ENCODE data around the gene NBDY.
"Not testable (repeated sequence)": the region's sequence is repeated elsewhere in the genome, so short reads cannot be mapped to it uniquely, and the experiment has no call there.

Gene NBDY, protein sequence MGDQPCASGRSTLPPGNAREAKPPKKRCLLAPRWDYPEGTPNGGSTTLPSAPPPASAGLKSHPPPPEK

DNA sequence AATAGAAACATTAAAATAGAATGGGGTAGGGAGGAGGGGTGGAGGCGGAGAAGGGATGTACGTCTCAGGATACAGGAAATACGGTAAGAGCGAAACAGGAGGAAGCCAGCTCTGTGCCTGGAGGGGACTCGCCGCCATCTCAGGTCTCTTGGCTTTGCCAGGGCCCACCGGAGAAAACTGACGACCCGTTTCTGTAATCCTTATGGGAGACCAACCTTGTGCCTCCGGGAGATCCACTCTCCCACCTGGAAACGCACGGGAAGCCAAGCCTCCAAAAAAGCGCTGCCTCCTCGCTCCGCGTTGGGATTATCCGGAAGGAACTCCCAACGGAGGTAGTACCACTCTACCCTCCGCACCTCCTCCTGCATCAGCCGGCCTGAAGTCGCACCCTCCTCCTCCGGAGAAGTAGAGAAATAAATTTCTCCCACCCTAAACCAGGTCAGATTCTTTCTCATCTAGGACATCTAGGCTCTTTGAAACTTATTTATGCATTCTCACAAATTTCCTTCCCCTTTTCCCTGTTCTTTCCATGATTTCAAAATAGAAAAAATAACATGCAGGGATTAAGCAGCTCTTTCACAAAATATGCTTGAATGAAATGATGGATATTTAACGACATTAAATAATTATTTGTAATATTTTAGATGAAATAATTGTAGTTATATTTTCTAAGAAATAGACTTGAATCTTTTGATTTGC is at the start of gene NBDY:
TSS of gene NBDY (plus strand) at position 92 of the 699 bp plus-strand sequence. CDS start at position 203, 111 bp downstream.
- DNase-seq (ENCODE audit: low spot score), result peak; percentile 44

DNA sequence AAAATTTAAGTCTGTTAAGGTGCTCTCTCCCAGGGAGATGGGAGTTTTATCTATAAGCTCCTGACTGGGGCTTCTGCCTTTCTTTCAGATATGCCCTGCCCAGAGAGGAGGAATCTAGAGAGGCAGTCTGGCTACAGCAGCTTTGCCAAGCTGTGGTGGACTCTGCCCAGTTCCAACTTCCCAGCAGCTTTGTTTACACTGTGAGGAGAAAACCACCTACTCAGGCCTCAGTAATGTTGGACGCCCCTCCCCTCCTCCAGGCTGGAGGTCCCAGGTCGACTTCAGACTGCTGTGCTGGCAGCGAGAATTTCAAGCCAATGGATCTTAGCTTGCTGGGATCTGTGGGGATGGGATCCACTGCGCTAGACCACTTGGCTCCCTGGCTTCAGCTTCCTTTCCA is 24.5 kb upstream of the NBDY start:
- not testable (repeated sequence) for DNase-seq (ENCODE audit: low spot score)

DNA sequence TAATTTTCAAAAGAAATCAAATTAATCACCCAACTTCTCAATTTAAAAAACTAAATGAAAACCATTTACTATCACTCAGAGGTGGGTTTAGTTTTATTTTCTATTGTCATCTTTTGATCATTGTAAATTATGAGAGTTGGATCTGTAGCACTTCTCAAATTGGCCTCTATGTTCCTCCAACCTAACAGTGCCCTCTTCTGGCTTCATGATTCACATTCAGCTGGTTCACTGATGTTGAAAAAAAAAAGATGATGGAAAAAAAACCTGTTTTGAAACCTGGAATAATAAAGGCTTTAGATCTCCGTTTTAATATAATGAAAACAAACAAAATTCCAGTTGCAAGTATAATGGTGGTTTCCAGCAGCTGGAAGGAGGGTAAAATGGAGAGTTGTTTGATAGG is 2.4 kb upstream of the NBDY start:
- DNase-seq (ENCODE audit: low spot score), result peak; percentile 41

DNA sequence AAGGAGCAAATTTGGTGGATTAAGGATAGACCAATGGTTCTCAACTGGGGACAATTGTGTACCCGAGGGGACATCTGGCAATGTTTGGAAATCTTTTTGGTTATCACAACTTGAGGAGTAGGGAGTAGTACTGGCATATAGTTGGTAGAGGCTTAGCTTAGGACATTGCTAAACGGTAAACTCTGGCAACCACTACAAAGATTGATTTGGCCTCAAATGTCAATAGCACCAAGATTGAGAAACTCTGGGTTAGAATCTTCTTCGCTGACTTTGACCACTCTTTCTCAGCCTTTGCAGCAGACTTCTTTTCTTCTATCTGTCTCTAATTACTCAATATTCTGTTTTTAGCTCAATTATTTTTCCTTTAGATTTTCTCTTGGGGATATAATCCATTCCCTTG is 1.5 kb upstream of the NBDY start:
- no peak for DNase-seq (ENCODE audit: low spot score)

DNA sequence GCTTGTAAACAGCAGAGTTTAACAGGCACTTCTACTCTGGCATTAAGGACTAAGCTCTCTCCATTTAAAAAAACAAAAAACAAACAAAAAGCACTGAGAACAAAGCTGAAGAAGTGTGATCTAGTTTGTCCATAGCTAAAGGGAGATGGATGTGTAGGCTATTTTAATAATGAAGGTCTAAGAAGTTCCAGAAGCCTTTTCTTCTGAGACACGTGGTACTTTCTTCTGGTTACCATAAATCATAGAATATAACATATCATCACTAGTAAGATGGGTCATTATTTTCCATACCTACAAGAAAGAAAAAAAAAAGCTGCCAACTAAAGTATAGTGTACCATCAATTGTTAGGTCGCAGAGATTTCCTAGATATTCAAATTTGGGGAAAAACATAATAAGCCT is 722 bp upstream of the NBDY start:
- no peak for DNase-seq (ENCODE audit: low spot score)

DNA sequence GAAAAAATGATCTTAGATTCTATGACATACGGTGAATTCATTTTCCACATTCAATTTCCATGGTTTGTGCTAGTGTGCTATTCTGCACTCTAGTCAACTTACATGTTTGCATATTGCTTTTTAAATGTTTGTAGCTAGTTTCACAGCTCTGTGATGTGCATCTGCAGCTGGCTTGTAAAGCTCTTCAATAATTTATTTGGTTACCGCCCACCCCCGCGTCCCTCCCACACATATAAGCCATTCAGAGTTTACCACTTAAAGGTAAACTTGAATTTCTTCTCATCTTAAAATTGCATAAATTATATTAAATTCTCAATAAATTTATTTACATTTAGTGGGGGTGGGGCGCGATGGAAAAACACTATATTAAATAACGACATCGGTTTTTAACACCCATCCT is 291 bp upstream of the NBDY start:
- DNase-seq (ENCODE audit: low spot score), result no peak

DNA sequence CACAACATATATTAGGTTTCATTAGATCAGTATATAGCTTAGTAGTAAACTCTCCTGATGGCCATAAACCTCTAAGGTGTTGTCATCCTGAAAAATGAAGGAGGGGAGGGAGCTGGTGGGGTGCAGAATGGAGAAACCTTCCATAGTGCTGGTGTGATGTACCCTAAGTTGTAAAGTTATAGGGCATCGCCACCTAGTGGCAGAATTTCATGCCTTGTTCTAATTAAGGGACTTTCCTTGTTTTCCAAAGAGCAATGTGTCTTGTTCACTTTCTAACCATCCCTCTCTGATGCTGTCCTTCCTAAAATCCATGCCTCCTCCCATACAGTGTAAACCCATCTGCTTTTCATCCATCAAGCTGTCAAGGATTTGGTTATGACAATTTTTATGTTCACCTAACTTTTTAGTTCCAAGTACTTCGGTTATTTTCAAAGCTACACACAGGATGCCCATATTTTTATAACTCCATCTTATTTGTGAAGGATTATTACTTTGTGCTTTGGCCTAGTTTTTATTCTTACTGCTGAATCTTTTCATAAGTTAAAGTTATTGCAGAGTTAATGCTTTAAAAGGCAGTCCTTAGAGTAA is 4.5 kb downstream of the NBDY start:
- DNase-seq (ENCODE audit: low spot score), result no peak

DNA sequence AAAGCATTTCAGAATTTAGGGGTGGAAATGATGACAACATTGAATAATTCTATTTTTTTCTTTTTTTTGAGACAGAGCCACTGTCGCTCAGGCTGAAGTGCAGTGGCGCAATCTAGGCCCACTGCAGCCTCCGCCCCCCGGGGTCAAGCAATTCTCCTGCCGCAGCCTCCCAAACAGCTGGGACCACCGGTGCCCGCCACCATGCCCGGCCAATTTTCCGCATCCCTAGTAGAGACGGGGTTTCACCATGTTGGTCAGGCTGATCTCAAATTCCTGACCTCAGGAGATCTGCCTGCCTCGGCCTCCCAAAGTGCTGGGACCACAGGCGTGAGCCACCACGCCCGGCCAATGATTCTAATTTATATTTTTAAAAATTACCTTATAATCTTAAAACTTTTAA is 7.2 kb downstream of the NBDY start:
- DNase-seq (ENCODE audit: low spot score), result no peak

DNA sequence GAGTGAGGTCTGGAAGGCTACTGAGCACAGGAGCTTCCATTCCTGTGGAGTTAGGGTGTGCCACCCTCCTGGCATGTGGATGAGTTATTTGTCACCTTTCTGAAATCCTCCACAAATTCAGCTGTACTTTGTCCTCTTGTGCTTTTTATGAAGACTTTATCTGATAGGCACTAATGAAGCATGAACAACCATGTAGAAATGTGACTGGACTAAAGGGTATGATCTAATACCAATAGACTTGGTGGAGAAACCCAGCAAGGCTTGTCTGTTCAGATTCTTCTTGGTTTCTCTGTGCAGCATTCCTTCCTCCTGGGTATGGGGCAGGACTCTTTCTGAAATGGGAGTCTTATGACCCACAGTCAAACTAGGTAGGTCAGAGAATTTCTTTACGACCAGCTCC is 9.6 kb downstream of the NBDY start:
- peak; percentile 34 for DNase-seq (ENCODE audit: low spot score)

DNA sequence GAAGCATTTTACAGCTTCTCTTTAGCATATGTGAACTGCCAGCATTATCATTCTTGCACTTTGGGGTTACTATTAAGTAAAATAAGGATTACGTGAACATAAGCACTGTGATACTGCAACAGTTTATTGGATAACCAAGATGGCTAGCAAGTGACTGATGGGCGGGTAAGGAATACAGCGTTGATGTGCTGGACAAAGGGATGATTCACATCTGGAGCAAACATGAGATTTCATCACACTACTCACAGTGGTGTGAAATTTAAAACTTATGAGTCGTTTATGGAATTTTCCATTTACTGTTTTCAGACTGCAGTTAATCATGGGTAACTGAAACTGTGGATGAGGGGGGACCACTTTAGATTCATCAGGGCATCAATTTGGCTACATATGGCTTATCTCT is 16.0 kb downstream of the NBDY start:
- DNase-seq (ENCODE audit: low spot score), result no peak

DNA sequence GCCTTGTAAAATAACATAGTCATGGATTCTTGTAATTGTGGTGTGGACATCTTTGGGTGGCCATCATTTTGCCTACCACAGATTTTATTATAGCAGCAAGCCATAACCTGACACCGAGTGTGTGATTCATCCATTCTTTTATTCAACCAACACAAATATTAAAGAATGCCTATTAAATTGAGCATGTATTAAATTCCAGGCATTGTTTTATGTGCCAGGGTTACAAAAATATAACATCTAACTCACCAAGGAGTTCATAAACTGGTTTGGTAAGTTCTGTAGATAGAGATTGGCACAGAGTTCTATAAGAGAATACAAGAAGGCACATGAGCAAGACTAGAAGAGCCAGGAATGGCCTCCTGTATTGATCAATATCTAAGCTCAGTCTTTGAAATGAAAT is 18.0 kb downstream of the NBDY start:
- no peak for DNase-seq (ENCODE audit: low spot score)

DNA sequence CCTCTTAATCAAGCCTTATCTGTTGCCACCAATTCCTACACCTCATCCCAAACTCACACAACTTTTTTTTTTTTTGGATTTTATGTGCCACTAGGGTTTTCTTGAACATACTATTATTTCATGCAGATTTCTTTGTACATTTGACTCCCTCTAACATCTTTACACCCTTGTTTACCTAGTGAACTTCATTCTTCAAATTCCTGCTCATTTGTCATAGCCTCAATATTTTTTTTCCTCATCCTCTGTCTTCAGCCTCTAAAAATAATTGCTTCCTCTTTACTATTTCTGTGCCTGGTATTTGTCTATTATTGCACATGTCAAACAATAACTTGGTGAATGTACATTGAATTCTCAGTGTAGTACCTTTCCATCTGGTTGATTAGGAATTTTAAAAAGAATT is 22.0 kb downstream of the NBDY start:
- DNase-seq (ENCODE audit: low spot score), result no peak

DNA sequence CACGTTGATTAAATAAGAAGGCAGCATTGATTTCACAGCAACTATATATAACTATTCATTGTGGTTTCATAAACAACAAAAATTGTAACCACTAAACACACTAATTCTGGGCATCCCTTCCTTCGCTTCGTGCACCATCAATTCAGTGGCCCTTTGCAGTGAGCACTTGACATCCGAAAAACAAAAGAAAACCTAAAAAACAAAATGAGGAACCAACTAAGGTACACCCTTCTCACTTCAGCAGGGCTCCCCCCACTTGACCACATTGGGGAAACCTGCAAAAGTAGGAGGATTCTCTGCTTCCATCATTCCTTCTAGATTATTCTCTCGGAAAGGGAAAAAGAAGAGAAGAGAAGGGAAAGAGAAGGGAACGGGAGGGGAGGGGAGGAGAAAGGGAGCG is 28.3 kb downstream of the NBDY start:
- no peak for DNase-seq (ENCODE audit: low spot score)

DNA sequence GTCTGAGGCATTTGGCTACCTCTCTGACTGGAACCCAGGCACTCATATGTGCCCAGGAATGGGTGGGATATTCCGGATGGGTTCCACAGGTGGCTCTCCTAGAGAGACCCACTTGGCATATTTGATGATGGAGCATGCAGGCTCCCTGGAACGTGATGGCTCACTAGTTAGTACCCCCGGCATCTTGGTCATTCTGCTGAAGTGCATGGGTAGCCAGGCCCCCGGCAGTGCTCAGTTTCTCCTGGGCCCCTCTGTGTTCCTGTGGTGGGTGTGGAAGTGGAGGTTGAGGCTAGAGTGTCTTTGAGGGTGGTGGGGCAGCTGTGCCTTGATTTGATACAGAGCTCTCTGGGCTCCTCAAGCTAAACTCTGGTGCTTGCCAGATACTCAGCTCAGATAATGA is 29.4 kb downstream of the NBDY start:
- DNase-seq (ENCODE audit: low spot score), result no peak

DNA sequence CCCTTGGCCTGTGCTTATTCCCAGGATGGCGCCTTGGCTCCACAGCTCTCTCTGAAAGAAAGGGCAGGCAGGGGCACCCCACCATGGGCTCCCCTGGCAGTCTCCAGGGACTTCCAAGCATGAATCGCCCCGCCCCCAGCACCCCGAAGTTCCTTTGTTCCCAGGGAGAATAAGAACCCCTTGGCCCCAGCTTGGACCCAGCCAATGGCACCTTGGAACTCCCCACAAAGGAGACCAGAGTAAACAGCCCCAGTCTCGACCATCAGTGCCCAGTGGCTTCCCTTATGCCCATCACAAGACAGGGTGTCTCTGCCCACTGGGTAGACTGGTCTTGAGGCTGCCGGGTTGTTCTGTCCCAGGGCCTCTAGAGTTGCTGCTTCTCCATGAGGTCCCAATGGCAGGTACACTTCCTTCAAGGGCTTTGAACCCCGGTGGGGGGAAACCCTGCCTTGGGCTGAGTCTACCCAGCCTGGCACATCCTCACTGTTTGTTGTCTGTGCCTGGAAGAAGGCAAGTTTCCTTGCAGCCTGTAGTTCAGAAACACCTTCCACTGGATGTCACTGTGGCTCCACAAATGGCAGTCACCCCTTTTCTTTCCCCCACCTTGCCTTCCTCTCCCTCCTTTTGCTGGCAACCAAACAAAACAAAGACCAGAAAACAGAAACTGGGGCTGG is 30.8 kb downstream of the NBDY start:
- DNase-seq (ENCODE audit: low spot score), result no peak

DNA sequence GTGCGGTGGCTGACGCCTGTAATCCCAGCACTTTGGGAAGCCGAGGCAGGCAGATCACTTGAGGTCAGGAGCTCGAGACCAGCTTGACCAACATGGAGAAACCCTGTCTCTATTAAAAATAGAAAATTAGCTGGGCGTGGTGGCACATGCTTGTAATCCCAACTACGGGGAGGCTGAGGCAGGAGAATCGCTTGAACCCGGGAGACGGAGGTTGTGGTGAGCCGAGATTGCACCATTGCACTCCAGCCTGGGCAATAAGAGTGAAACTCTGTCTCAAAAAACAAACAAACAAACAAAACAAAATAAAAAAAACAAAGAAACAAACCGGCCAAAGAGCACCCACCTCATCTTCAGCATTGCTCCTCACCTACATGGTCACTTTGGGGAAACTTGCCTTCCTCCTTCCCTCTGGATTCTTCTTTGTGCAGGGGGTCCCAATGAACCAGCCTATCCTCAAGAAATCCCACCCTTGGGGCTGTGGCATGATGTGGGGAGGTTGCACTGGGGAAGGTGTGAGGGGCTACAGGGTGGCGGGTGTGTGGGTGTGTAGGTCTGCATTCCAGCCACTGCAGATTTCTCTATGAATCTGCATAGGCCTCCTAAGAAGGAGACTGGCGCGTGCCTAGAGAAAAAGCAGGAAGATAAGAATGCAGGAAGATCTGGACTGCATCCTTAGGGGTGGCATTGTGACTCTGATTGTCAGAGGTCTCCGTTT is 31.5 kb downstream of the NBDY start:
- DNase-seq (ENCODE audit: low spot score), result not testable (repeated sequence)

DNA sequence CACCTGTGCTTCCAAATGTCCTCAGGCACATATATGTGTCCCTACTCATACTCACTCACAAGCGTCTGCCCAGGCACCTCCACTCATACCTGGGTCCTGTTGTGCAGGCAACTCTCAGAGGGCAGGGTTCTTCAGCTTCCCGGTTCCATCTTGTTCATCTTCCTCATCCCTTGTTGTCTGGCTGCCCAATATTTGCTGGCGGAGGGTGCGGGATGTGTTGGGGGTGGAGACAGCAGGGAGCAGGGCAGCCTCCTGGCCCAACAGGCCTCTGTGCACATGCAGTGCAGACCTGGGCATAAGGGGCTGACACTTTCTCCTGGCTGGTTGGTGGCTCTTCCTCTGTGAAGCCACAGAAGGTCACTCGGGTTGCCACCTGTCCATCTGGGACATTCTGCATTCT is 32.1 kb downstream of the NBDY start:
- no peak for DNase-seq (ENCODE audit: low spot score)

DNA sequence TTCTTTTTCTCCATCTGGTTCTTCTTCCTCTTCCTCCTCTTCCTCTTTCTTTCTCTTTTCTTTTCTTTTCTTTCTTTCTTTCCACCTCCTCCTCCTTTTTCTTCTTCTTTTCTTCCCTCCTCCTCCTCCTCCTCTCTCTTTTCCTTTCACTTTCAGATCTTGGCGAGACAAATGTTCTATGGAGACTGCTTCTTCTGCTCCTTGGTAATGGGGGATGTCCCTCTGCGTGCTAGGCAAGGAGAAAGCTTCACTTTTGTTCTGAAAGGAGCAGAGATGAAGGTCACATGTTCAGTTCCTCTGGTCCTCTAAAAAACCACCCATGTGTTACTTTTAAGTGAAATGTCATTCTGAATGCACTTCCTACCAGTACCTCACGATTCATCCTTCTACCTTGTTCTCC is 33.2 kb downstream of the NBDY start:
- no peak for DNase-seq (ENCODE audit: low spot score)

DNA sequence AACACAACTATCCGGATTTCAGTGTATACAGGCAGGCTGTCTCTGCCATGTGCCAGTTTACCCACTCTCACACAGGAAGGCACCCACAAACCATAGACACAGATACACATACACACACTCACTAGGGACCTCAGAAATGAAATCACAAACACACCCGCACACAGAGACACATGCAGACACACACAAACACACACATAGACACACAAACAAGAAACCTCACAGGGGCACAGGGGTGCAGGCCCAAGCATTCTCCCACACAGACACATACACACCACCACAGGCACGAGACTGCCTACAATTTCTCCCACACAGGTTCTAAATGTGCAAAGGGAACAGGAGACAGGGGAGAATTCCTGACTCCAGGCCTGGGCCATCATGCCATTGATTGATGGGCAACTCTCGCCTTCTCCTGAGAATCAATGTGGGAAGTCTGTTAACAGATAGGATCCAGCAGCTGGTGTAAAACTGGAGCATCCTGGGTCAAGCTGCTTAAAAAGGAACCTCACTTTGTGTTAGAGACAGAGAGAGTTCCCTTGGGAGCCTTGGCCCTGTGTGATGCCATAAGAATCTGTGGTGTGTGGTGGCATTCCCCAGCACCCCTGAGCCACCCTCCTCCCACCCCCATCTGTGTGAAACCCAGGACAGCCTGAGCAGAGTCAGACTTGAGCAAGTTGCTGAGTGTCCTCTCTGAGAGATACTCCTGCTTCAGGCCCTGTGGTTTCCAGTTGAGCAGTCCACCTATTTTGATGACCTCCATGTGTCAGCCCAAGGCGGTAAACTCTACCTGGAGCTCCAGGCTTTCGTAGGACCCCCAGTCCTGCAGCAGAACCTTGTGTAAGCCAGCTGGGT is 33.9 kb downstream of the NBDY start:
- no peak for DNase-seq (ENCODE audit: low spot score)

DNA sequence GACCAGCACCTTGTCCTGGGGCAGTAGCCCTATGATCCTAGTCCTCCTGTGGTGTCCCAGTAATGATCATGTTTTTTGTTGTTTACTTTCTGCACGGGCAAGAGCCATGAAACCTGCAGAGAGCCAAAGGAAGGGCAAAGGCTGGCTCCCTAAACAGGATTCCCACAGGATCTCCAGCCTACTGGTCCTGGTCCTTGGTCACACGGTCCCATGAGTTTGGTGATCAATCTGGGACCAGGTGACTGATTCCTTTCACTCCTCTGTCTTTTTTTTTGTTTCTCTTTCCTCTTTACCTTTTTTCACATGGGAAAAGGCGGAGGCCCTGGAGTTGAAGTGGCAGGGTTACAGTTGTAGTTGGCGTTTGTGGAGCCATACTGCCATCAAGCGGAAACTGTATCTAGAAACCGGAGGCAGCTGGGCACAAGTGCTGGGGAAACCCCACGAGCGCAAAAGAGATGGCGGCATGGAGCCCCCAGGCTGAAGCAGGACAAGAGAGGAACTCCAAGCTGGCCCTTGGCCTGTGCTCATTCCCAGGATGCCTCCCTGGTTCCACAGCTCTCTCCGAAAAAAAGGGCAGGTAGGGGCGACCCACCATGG is 34.6 kb downstream of the NBDY start:
- DNase-seq (ENCODE audit: low spot score), result no peak
